GM12878 (cell line): ENCODE results near the gene SVIP. TPM values are rescaled to one million over a fixed set of nuclear protein-coding genes. Genes with fewer than 3 reads are reported as not detected.
A peak's percentile ranks its signal among the peaks of the same experiment; 100 is the strongest.

Source experiments
- BACH1 ChIP-seq: fragments of 450-650 bp; IDR thresholded peaks from 2 replicates; pipeline ENCODE4 v1.6.1; 2017; ENCODE audit warnings: mild to moderate bottlenecking, borderline replicate concordance
- BHLHE40 ChIP-seq, 2 experiments: fragments of 450-650 bp in 1 of 2; IDR thresholded peaks; 2 replicates each; pipeline ENCODE4 v1.6.1; 2011 to 2017; ENCODE audit warnings: low read depth in 2 of 2, borderline replicate concordance in 1 of 2, improper control_type of control experiment in 1 of 2, low read length in 1 of 2, mild to moderate bottlenecking in 1 of 2
- CEBPZ ChIP-seq: fragments of 150-350 bp; IDR thresholded peaks from 2 replicates; pipeline ENCODE4 v1.6.1; 2016; ENCODE audit warnings: low read depth, low read length
- CHD2 ChIP-seq: IDR thresholded peaks from 2 replicates; pipeline ENCODE4 v1.6.1; 2011; ENCODE audit warnings: low read depth, low read length, improper control_type of control experiment, borderline replicate concordance
- CHD4 ChIP-seq: fragments of 200-600 bp; sonication (generic); IDR thresholded peaks from 2 replicates; pipeline ENCODE4 v1.6.1; 2016; ENCODE audit warnings: mild to moderate bottlenecking
- CREB1 ChIP-seq: IDR thresholded peaks from 2 replicates; pipeline ENCODE4 v1.6.1; 2012; ENCODE audit warnings: low read depth, mild to moderate bottlenecking, inconsistent platforms
- CREM ChIP-seq: IDR thresholded peaks from 2 replicates; pipeline ENCODE4 v1.6.1; 2014; ENCODE audit warnings: antibody characterized with exemption, low read depth
- CTCF ChIP-seq, 3 experiments: IDR thresholded peaks in 2 of 3; conservative IDR thresholded peaks in 1 of 3; 2 replicates each; pipeline ENCODE4 v1.5.1; 2011; ENCODE audit warnings: low read depth in 3 of 3, low read length in 3 of 3, mild to moderate bottlenecking in 3 of 3, control low read depth in 2 of 3, moderate library complexity in 2 of 3, inconsistent platforms in 1 of 3, mixed read lengths in 1 of 3; ENCODE audit not compliant: control insufficient read depth in 2 of 3, insufficient read depth in 1 of 3; ENCODE audit errors: extremely low read depth in 1 of 3
- E2F4 ChIP-seq: IDR thresholded peaks from 2 replicates; pipeline ENCODE4 v1.6.1; 2012; ENCODE audit warnings: low read depth, low read length, improper control_type of control experiment
- GABPA ChIP-seq: IDR thresholded peaks from 2 replicates; pipeline ENCODE4 v1.6.1; 2014; ENCODE audit warnings: antibody characterized with exemption, low read depth, mild to moderate bottlenecking, inconsistent platforms
- HDAC6 ChIP-seq: fragments of 200-600 bp; sonication (generic); IDR thresholded peaks from one replicate; pipeline ENCODE4 v1.8.0; 2017; ENCODE audit warnings: antibody characterized with exemption; ENCODE audit not compliant: unreplicated experiment
- IKZF2 ChIP-seq, 2 experiments: fragments of 450-650 bp; IDR thresholded peaks; 2 replicates each; pipeline ENCODE4 v1.6.1; 2017; ENCODE audit warnings: mild to moderate bottlenecking in 2 of 2, moderate library complexity in 2 of 2
- NKRF ChIP-seq: fragments of 450-650 bp; conservative IDR thresholded peaks from 2 replicates; pipeline ENCODE4 v1.6.1; 2017; ENCODE audit warnings: mild to moderate bottlenecking, moderate library complexity
- POLR2AphosphoS5 ChIP-seq: IDR thresholded peaks from 2 replicates; pipeline ENCODE4 v1.6.1; 2011; ENCODE audit warnings: mild to moderate bottlenecking, low read length, inconsistent platforms
- RAD21 ChIP-seq: IDR thresholded peaks from 2 replicates; pipeline ENCODE4 v1.6.1; 2011; ENCODE audit warnings: mild to moderate bottlenecking, low read depth, low read length, moderate library complexity; ENCODE audit not compliant: insufficient read depth
- TCF3 ChIP-seq: IDR thresholded peaks from 2 replicates; pipeline ENCODE4 v1.6.1; 2012; ENCODE audit warnings: low read depth, mild to moderate bottlenecking, low read length, borderline replicate concordance; ENCODE audit not compliant: insufficient read depth
- ZNF217 ChIP-seq: fragments of 450-650 bp; IDR thresholded peaks from 2 replicates; pipeline ENCODE4 v1.6.1; 2017; ENCODE audit warnings: antibody characterized with exemption, mild to moderate bottlenecking
- polyA plus RNA-seq, 11 experiments: library from polyadenylated mRNA; depleted of rRNA in 4 of 11; unstranded in 6 of 11; stranded (reverse) in 5 of 11; fragments of >200 nt; fragmentation: Nextera tagmentation in 4 of 11; fragmentation: Illumina TruSeq in 1 of 11; extraction: Ambion mirVana in 4 of 11; extraction: Trizol in 1 of 11; gene quantifications; 1 replicate in 1 of 11; 2 replicates in 10 of 11; pipeline versions ENCODE4 v1.2.1 to v1.2.3, GENCODE V29; 2011 to 2016; ENCODE audit warnings: inconsistent platforms in 2 of 11, missing spikeins in 2 of 11, low read depth in 1 of 11
- total RNA-seq, 4 experiments: library from RNA; depleted of rRNA in 3 of 4; stranded (reverse); fragments of >200 nt in 3 of 4; fragmentation: Illumina TruSeq in 1 of 4; extraction: Trizol in 1 of 4; gene quantifications; 2 replicates each; pipeline versions ENCODE4 v1.2.1 to v1.2.3, GENCODE V29; 2013 to 2021
- TF ChIP-seq, protein P1 (sequence below): fragments of 450-650 bp; IDR thresholded peaks from 2 replicates; pipeline ENCODE4 v1.6.1; 2017; ENCODE audit warnings: low read depth, mild to moderate bottlenecking, moderate library complexity

SVIP gene
- total and polyA plus RNA-seq, 10 of the 15 experiments (the other 5 are each of a cell fraction or from before 2014, with no cell fraction given): 17.8 to 78.0 (median 55.4) TPM

GRCh38 chr11:22829231-22830081 is at the start of gene SVIP (continued):
- TF ChIP-seq E2F4 (0 out of 2 replicates have a peak, but pooled peaks have one; percentile 8), GABPA (peak; percentile 82), TCF3 (0 out of 2 replicates have a peak, but pooled peaks have one; percentile 33), CHD4 (no peak), POLR2AphosphoS5 (peak; percentile 77), RAD21 (peak; percentile 56), ZNF217 (0 out of 2 replicates have a peak, but pooled peaks have one; percentile 14), CEBPZ (no peak), HDAC6 (no peak), NKRF (peak; percentile 69), CREM (0 out of 2 replicates have a peak, but pooled peaks have one; percentile 9), IKZF2 (IDR thresholded peaks at IDR 0.05) (peak; percentile 63 to 64; a peak in 3 of 4 replicates), CREB1 (peak; percentile 72), CHD2 (peak; percentile 97), BACH1 (peak; percentile 54; the same call in 1 of the 2 replicates), CTCF (IDR thresholded peaks at IDR 0.05 in 2 of 3, conservative IDR thresholded peaks at IDR 0.05 in 1 of 3; ENCODE audit: control insufficient read depth in 2 of 3, extremely low read depth in 1 of 3, insufficient read depth in 1 of 3, low read depth in 3 of 3, low read length in 3 of 3) (peak; percentile 76 to 92 (median 89)), BHLHE40 (IDR thresholded peaks at IDR 0.05; ENCODE audit: borderline replicate concordance in 1 of 2, low read depth in 2 of 2, low read length in 1 of 2) (peak in 1 of 2 experiments; percentile 38; a peak in 1 of 4 replicates)
- TF ChIP-seq, protein P1, sequence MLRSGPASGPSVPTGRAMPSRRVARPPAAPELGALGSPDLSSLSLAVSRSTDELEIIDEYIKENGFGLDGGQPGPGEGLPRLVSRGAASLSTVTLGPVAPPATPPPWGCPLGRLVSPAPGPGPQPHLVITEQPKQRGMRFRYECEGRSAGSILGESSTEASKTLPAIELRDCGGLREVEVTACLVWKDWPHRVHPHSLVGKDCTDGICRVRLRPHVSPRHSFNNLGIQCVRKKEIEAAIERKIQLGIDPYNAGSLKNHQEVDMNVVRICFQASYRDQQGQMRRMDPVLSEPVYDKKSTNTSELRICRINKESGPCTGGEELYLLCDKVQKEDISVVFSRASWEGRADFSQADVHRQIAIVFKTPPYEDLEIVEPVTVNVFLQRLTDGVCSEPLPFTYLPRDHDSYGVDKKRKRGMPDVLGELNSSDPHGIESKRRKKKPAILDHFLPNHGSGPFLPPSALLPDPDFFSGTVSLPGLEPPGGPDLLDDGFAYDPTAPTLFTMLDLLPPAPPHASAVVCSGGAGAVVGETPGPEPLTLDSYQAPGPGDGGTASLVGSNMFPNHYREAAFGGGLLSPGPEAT: peak; percentile 38; the same call in 1 of the 2 replicates
